Mucosa of rectum (tissue), 2 donors: ENCODE measurements around the gene FGF1.

Experiments used
- H3K27ac ChIP-seq, 2 donors: one replicate each; pipeline ENCODE4 v1.7.0; 2013; ENCODE audit warnings: inconsistent platforms in 2 of 2, low read depth in 2 of 2, low read length in 2 of 2
- H3K27me3 ChIP-seq, 2 donors: one replicate each; pipeline ENCODE4 v1.7.0; 2013; ENCODE audit warnings: low read length in 2 of 2; ENCODE audit not compliant: control insufficient read depth in 2 of 2, insufficient read depth in 2 of 2
- H3K36me3 ChIP-seq, 2 donors: one replicate each; pipeline ENCODE4 v1.7.0; 2013; ENCODE audit warnings: low read length in 2 of 2; ENCODE audit not compliant: control insufficient read depth in 2 of 2, insufficient read depth in 2 of 2
- H3K4me1 ChIP-seq, 2 donors: one replicate each; pipeline ENCODE4 v1.7.0; 2013; ENCODE audit warnings: low read length in 2 of 2, mild to moderate bottlenecking in 1 of 2; ENCODE audit not compliant: control insufficient read depth in 2 of 2, insufficient read depth in 2 of 2
- H3K4me3 ChIP-seq, 2 donors: one replicate each; pipeline ENCODE4 v1.7.0; 2013; ENCODE audit warnings: low read length in 2 of 2
- H3K9ac ChIP-seq, 2 donors: one replicate each; pipeline ENCODE4 v1.7.0; 2013; ENCODE audit warnings: low read length in 2 of 2, low read depth in 1 of 2, mild to moderate bottlenecking in 1 of 2
- H3K9me3 ChIP-seq, 2 donors: one replicate each; pipeline ENCODE4 v1.7.0; 2013; ENCODE audit warnings: low read length in 2 of 2; ENCODE audit not compliant: control insufficient read depth in 2 of 2
- donor health status: healthy.
- donor health status: Normal muscosa, but diverticular disease.

Gene FGF1

GRCh38 chr5:142547445-142548380 is 138.2 kb downstream of the FGF1 start:
- no peak overlapping the region for H3K9ac ChIP-seq
- H3K27ac ChIP-seq = no peak overlapping the region
- H3K36me3 ChIP-seq = no peaks in the 10 kb centered on the region
- no peaks in the 10 kb centered on the region for H3K9me3 ChIP-seq
- H3K4me3 ChIP-seq = no peak overlapping the region
- H3K27me3 ChIP-seq = peaks cover 0 to 21% of the 10 kb centered on the region in 2 donors
- peaks cover 0 to 3% of the 10 kb centered on the region in 2 donors for H3K4me1 ChIP-seq

GRCh38 chr5:142545650-142546322 is 140.1 kb downstream of the FGF1 start:
- Histone ChIP-seq H3K4me3 (no peak overlapping the region), H3K9ac (no peak overlapping the region), H3K27me3 (peaks cover 0 to 12% of the 10 kb centered on the region in 2 donors), H3K4me1 (no peaks in the 10 kb centered on the region), H3K36me3 (no peaks in the 10 kb centered on the region), H3K9me3 (no peaks in the 10 kb centered on the region), H3K27ac (no peak overlapping the region)

- Histone ChIP-seq H3K9me3 (no peaks in the 10 kb centered on the region), H3K4me3 (no peak overlapping the region), H3K27ac (no peak overlapping the region)
Observed at GRCh38 chr5:142544946-142545649, 140.8 kb downstream of the FGF1 start.

GRCh38 chr5:142544071-142544753 is 141.7 kb downstream of the FGF1 start:
- Histone ChIP-seq H3K27ac (no peak overlapping the region), H3K27me3 (peaks cover 0 to 4% of the 10 kb centered on the region in 2 donors), H3K36me3 (no peaks in the 10 kb centered on the region), H3K4me3 (no peak overlapping the region), H3K9ac (no peak overlapping the region), H3K9me3 (no peaks in the 10 kb centered on the region), H3K4me1 (no peaks in the 10 kb centered on the region)

More at GRCh38 chr5:142544946-142545649, 140.8 kb downstream of the FGF1 start:
- peaks cover 0 to 7% of the 10 kb centered on the region in 2 donors for H3K27me3 ChIP-seq
- no peaks in the 10 kb centered on the region for H3K36me3 ChIP-seq
- H3K4me1 ChIP-seq = no peaks in the 10 kb centered on the region
- no peak overlapping the region for H3K9ac ChIP-seq

- no peak overlapping the region for H3K9ac ChIP-seq
- peaks cover 0 to 4% of the 10 kb centered on the region in 2 donors for H3K27me3 ChIP-seq
- H3K4me3 ChIP-seq = no peak overlapping the region
- no peaks in the 10 kb centered on the region for H3K36me3 ChIP-seq
- H3K27ac ChIP-seq = no peak overlapping the region
- no peaks in the 10 kb centered on the region for H3K4me1 ChIP-seq
- no peaks in the 10 kb centered on the region for H3K9me3 ChIP-seq
Observed at GRCh38 chr5:142542906-142543305, 143.0 kb downstream of the FGF1 start.
